Measurements from ENCODE around the gene IFT172. TPM values are rescaled to one million over a fixed set of nuclear protein-coding genes. Genes with fewer than 3 reads are reported as not detected.
A peak's percentile ranks its signal among the peaks of the same experiment; 100 is the strongest.

IFT172 gene
- total RNA-seq, 4 donors from 2014 or later: 3.1 to 16.8 (median 8.6) TPM

GRCh38 chr2:27501042-27501441 lies 11.5 kb upstream of the IFT172 start:
- in situ Hi-C loops (cut with MboI; ENCODE audit: low sequenced_read_pairs in 4 of 4): no loop called here
- ATAC-seq (no peak), DNase-seq (peak in 1 of 2 donors; percentile 32)
- intact Hi-C loops (cut with DNase I; ENCODE audit: low total_unique reads): no loop called here
- Histone ChIP-seq H3K36me3 (no peaks in the 10 kb centered on the region), H3K9me3 (no peaks in the 10 kb centered on the region), H3K27me3 (peaks cover 6 to 16% (median 7%) of the 10 kb centered on the region in 3 donors), H3K4me1 (no peaks in the 10 kb centered on the region), H3K4me3 (no peak overlapping the region), H3K27ac (no peak overlapping the region)
- TF ChIP-seq CTCF (IDR thresholded peaks at IDR 0.05 in 4 of 5, conservative IDR thresholded peaks at IDR 0.05 in 1 of 5) (no peak), POLR2A (IDR thresholded peaks at IDR 0.05) (no peak)

GRCh38 chr2:27498975-27499374 lies 9.4 kb upstream of the IFT172 start:
- H3K9me3 ChIP-seq: no peaks in the 10 kb centered on the region
- no peaks in the 10 kb centered on the region for H3K36me3 ChIP-seq
- DNase-seq (no peak), ATAC-seq (no peak)
- H3K4me1 ChIP-seq: peaks cover 0 to 6% of the 10 kb centered on the region in 2 donors
- in situ Hi-C loops (cut with MboI; ENCODE audit: low sequenced_read_pairs in 4 of 4) (no loop called here), intact Hi-C loops (cut with DNase I; ENCODE audit: low total_unique reads) (no loop called here)
- H3K27ac ChIP-seq: no peak overlapping the region
- H3K4me3 ChIP-seq: no peak overlapping the region
- H3K27me3 ChIP-seq: peaks cover 13 to 23% (median 22%) of the 10 kb centered on the region in 3 donors
- TF ChIP-seq POLR2A (IDR thresholded peaks at IDR 0.05) (no peak), CTCF (IDR thresholded peaks at IDR 0.05 in 4 of 5, conservative IDR thresholded peaks at IDR 0.05 in 1 of 5) (no peak)

- TF ChIP-seq CTCF (IDR thresholded peaks at IDR 0.05 in 4 of 5, conservative IDR thresholded peaks at IDR 0.05 in 1 of 5) (no peak), POLR2A (IDR thresholded peaks at IDR 0.05) (no peak)
- in situ Hi-C loops (cut with MboI; ENCODE audit: low sequenced_read_pairs in 4 of 4) (no loop called here), intact Hi-C loops (cut with DNase I; ENCODE audit: low total_unique reads) (no loop called here)
- Histone ChIP-seq H3K36me3 (no peaks in the 10 kb centered on the region), H3K27ac (no peak overlapping the region), H3K9me3 (no peaks in the 10 kb centered on the region), H3K4me3 (no peak overlapping the region), H3K4me1 (peaks cover 0 to 6% of the 10 kb centered on the region in 2 donors), H3K27me3 (peaks cover 13 to 23% (median 22%) of the 10 kb centered on the region in 3 donors)
- no peak for DNase-seq
- no peak for ATAC-seq
These were observed 7.7 kb upstream of the IFT172 start for GRCh38 chr2:27497288-27497627.

GRCh38 chr2:27496357-27497287 lies 7.1 kb upstream of the IFT172 start, which contains the start of gene GCKR:
Gene GCKR (plus strand): TSS chr2:27496839. CDS start chr2:27496905, 66 bp downstream.
- peaks cover 0 to 6% of the 10 kb centered on the region in 2 donors for H3K4me1 ChIP-seq
- ATAC-seq (no peak), DNase-seq (no peak)
- H3K4me3 ChIP-seq: no peak within 1 kb of the TSS
- H3K27me3 ChIP-seq: peaks cover 13 to 23% (median 22%) of the 10 kb centered on the region in 3 donors
- no peaks in the 10 kb centered on the region for H3K9me3 ChIP-seq
- no peak within 1 kb of the TSS for H3K27ac ChIP-seq
- H3K36me3 ChIP-seq: no peaks in the 10 kb centered on the region
- intact Hi-C loops (cut with DNase I; ENCODE audit: low total_unique reads) (no loop called here), in situ Hi-C loops (cut with MboI; ENCODE audit: low sequenced_read_pairs in 4 of 4) (no loop called here)
- TF ChIP-seq CTCF (IDR thresholded peaks at IDR 0.05 in 4 of 5, conservative IDR thresholded peaks at IDR 0.05 in 1 of 5) (no peak), POLR2A (IDR thresholded peaks at IDR 0.05) (no peak)
